T-cell (primary cell): ENCODE data around the gene TNC. TPM values are rescaled to one million over a fixed set of nuclear protein-coding genes. Genes with fewer than 3 reads are reported as not detected.

Source experiments
- ATAC-seq, 4 experiments: fragments of 200-7000 bp in 3 of 4; fragments of 150-1000 bp in 1 of 4; cut with Tn5 transposase; replicated peaks in 1 of 4; 1 replicate in 3 of 4; 2 replicates in 1 of 4; pipeline ENCODE4 v1.10.0; 2021; ENCODE audit warnings: moderate library complexity in 3 of 4, mild to moderate bottlenecking in 2 of 4, moderate number of reproducible peaks in 1 of 4
- CTCF ChIA-PET, 2 donors: fragments of 300-600 bp; sonication (Branson Sonifier 250); formaldehyde crosslinking; loops; one replicate each; lab custom pipeline; 2022; ENCODE audit warnings: antibody characterized with exemption in 2 of 2; lab: Charles Lee
- POLR2A ChIA-PET, 2 donors: fragments of 300-600 bp; sonication (Branson Sonifier 250); formaldehyde crosslinking; loops; one replicate each; lab custom pipeline; 2022; ENCODE audit warnings: antibody characterized with exemption in 2 of 2; lab: Charles Lee
- DNase-seq, 35 experiments: peaks; one replicate each; pipeline versions ENCODE4 v3.0.0 to v3.0.0-alpha.2; 2013 to 2023
- H3K27ac ChIP-seq: one replicate; pipeline ENCODE4 v1.5.1; 2013; ENCODE audit warnings: low read length
- H3K27me3 ChIP-seq, 2 experiments: replicated peaks in 1 of 2; 1 replicate in 1 of 2; 2 replicates in 1 of 2; pipeline versions ENCODE4 v1.6.1 to v1.7.0; 2013; ENCODE audit warnings: low read length in 1 of 2, mixed read lengths in 1 of 2; ENCODE audit not compliant: control insufficient read depth in 2 of 2, insufficient read depth in 2 of 2; ENCODE audit errors: extremely low read depth in 1 of 2
- H3K36me3 ChIP-seq, 2 donors: 1 replicate in 1 of 2; 2 replicates in 1 of 2; pipeline versions ENCODE4 v1.6.1 to v1.7.0; 2013; ENCODE audit warnings: low read length in 1 of 2; ENCODE audit not compliant: control insufficient read depth in 2 of 2, insufficient read depth in 1 of 2; ENCODE audit errors: extremely low read depth in 1 of 2
- H3K4me1 ChIP-seq, 2 experiments: 1 replicate in 1 of 2; 2 replicates in 1 of 2; pipeline versions ENCODE4 v1.6.1 to v1.7.0; 2013; ENCODE audit warnings: low read length in 2 of 2, mixed read lengths in 1 of 2; ENCODE audit not compliant: insufficient read depth in 2 of 2, control insufficient read depth in 1 of 2; ENCODE audit errors: extremely low read depth in 1 of 2
- H3K4me3 ChIP-seq, 2 donors: 1 replicate in 1 of 2; 2 replicates in 1 of 2; pipeline versions ENCODE4 v1.5.1 to v1.7.0; 2013; ENCODE audit warnings: mild to moderate bottlenecking in 2 of 2, low read length in 1 of 2, moderate library complexity in 1 of 2; ENCODE audit not compliant: control insufficient read depth in 1 of 2; ENCODE audit errors: extremely low read depth in 1 of 2
- H3K9me3 ChIP-seq: 2 replicates; pipeline ENCODE4 v1.7.0; 2013
- H3K27ac Mint-ChIP-seq, 2 donors: one replicate each; pipeline ENCODE4 v1.8.0; 2020 to 2021; ENCODE audit warnings: mild to moderate bottlenecking in 2 of 2, mixed read lengths in 2 of 2
- H3K27me3 Mint-ChIP-seq, 2 donors: one replicate each; pipeline ENCODE4 v1.8.0; 2021 to 2022; ENCODE audit warnings: mixed read lengths in 2 of 2
- H3K36me3 Mint-ChIP-seq: one replicate; pipeline ENCODE4 v1.8.0; 2021; ENCODE audit warnings: mixed read lengths
- H3K4me1 Mint-ChIP-seq, 3 donors: one replicate each; pipeline ENCODE4 v1.8.0; 2020 to 2022; ENCODE audit warnings: mixed read lengths in 3 of 3, mild to moderate bottlenecking in 1 of 3
- H3K4me3 Mint-ChIP-seq, 3 donors: one replicate each; pipeline ENCODE4 v1.8.0; 2020 to 2022; ENCODE audit warnings: mild to moderate bottlenecking in 3 of 3, mixed read lengths in 3 of 3, moderate library complexity in 3 of 3
- H3K9me3 Mint-ChIP-seq, 3 donors: one replicate each; pipeline ENCODE4 v1.8.0; 2020 to 2022; ENCODE audit warnings: mixed read lengths in 3 of 3
- WGBS: methylation state at CpG from one replicate; pipeline ENCODE4 v1.1.5; 2013; ENCODE audit warnings: missing lambda C conversion rate; ENCODE audit not compliant: insufficient coverage; 5-methylcytosine and 5-hydroxymethylcytosine counted together
- total RNA-seq, 35 experiments: library from RNA in 6 of 35; stranded (reverse) in 6 of 35; fragments of 120-200 nt in 1 of 35; gene quantifications; one replicate each; pipeline versions ENCODE4 v1.2.1 to v1.2.4 and lab custom pipeline; 2013 to 2026

Gene TNC
- total RNA-seq, 5 donors from 2014 or later (not counting 1 experiment from before 2014, with no cell fraction given), result 0.16 to 0.29 (median 0.20) TPM; not detected in 2

DNA sequence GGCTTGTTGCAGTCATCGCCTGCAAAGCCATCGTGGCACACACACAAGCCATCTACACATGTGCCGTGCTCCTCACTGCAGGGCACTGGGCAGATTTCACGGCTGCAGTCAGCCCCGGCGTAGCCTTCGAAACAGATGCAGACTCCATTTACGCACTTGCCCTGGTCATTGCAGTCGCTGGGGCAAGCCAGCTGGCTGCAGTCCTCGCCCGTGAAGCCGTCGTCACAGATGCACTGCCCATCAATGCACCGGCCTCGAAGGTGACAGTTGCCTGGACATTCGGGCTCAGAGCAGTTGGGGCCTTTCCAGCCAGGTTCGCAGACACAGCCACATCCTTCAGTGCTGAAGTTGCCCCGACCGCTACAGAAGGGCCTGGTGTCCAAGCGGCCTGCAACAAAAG, 31.1 kb downstream of the TNC start:
- Mint-ChIP-seq H3K27me3 (no peaks in the 10 kb centered on the region), H3K4me1 (no peaks in the 10 kb centered on the region), H3K4me3 (no peak overlapping the region), H3K9me3 (no peaks in the 10 kb centered on the region), H3K36me3 (no peaks in the 10 kb centered on the region), H3K27ac (no peak overlapping the region)
- Histone ChIP-seq H3K27me3 (peaks cover 0 to 10% of the 10 kb centered on the region in 2 experiments), H3K36me3 (no peaks in the 10 kb centered on the region), H3K9me3 (no peaks in the 10 kb centered on the region), H3K27ac (no peak overlapping the region), H3K4me1 (no peaks in the 10 kb centered on the region), H3K4me3 (no peak overlapping the region)
- ATAC-seq (no peak), DNase-seq (no peak)
- WGBS, result 93% methylated on average over 18 of the region's 20 CpGs
- CTCF ChIA-PET, result no interaction called here
- POLR2A ChIA-PET, result no interaction called here

DNA sequence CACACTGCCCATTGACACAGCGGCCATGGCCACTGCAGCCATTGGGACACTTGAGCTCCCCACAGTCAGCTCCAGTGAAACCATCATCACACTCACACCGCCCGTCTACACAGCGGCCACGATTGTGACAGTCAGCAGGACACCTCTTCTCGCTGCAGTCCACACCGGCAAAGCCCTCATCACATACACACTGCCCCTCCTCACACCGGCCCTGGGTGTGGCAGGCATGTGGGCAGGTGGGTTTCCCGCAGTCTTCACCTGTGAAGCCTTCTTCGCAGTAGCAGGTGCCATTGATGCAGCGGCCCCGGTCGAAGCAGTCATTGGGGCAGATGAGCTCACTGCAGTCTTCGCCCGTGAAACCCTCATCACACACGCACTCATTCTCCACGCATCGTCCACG, 31.5 kb downstream of the TNC start:
- DNase-seq (no peak), ATAC-seq (no peak)
- ChIA-PET POLR2A (no interaction called here), CTCF (no interaction called here)
- Histone ChIP-seq H3K9me3 (no peaks in the 10 kb centered on the region), H3K4me1 (no peaks in the 10 kb centered on the region), H3K27me3 (peaks cover 0 to 10% of the 10 kb centered on the region in 2 experiments), H3K36me3 (no peaks in the 10 kb centered on the region), H3K27ac (no peak overlapping the region), H3K4me3 (no peak overlapping the region)
- no peaks in the 10 kb centered on the region for H3K27me3 Mint-ChIP-seq
- no peak overlapping the region for H3K4me3 Mint-ChIP-seq
- WGBS, result 94% methylated on average over 14 of the region's 19 CpGs
- H3K9me3 Mint-ChIP-seq, result no peaks in the 10 kb centered on the region
- no peak overlapping the region for H3K27ac Mint-ChIP-seq
- no peaks in the 10 kb centered on the region for H3K36me3 Mint-ChIP-seq
- H3K4me1 Mint-ChIP-seq, result no peaks in the 10 kb centered on the region

DNA sequence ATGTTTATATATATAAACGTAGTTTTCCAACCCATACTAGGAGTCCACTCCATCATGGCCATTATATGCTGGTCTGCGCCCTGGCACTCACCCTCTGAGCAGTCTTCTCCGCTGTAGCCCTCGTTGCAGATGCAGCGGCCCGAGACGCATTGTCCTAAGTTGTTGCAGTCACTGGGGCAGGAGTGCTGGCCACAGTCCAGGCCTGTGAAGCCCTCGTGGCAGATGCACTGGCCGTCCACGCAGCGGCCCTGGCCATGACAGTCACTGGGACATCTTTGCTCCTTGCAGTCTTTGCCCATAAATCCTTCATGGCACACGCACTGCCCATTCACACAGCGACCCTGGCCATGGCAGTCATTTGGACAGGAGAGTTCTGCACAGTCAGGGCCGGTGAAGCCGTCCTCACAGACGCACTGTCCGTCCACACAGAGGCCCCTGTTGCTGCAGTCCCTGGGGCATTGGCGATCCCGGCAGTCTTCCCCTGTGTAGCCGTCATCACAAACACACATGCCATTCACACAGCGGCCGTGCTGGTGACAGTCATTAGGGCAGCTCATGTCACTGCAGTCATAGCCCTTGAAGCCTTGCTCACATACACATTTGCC, 32.1 kb downstream of the TNC start:
- Histone ChIP-seq H3K36me3 (no peaks in the 10 kb centered on the region), H3K4me1 (no peaks in the 10 kb centered on the region), H3K9me3 (no peaks in the 10 kb centered on the region), H3K27ac (no peak overlapping the region), H3K4me3 (no peak overlapping the region), H3K27me3 (peaks cover 0 to 9% of the 10 kb centered on the region in 2 experiments)
- no peaks in the 10 kb centered on the region for H3K9me3 Mint-ChIP-seq
- ChIA-PET POLR2A (no interaction called here), CTCF (no interaction called here)
- DNase-seq, result no peak
- no peaks in the 10 kb centered on the region for H3K4me1 Mint-ChIP-seq
- H3K27ac Mint-ChIP-seq, result no peak overlapping the region
- no peaks in the 10 kb centered on the region for H3K36me3 Mint-ChIP-seq
- ATAC-seq, result no peak
- no peaks in the 10 kb centered on the region for H3K27me3 Mint-ChIP-seq
- no peak overlapping the region for H3K4me3 Mint-ChIP-seq
- 91% methylated on average over 21 of the region's 22 CpGs for WGBS

DNA sequence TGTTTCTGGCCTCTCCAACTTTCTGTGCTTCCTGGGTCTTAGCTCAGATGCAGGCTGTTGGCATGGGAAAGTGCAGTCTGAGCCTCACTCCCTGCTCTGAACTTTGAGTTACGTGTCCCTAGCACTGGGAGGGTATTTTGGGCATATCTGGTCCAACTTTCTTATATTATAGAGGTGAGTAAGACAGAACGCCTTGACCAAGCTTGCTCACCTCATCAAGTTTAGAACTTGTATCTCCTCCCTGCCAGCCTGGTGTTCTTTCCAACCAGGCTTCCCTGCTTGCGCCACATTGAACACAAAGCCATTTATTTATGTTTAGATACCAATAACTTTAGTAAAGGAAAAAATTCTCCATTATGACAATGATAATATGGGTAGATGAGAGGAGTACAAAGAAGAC, 33.2 kb downstream of the TNC start:
- Mint-ChIP-seq H3K27ac (no peak overlapping the region), H3K27me3 (no peaks in the 10 kb centered on the region), H3K9me3 (no peaks in the 10 kb centered on the region), H3K4me3 (no peak overlapping the region), H3K4me1 (no peaks in the 10 kb centered on the region), H3K36me3 (no peaks in the 10 kb centered on the region)
- ChIA-PET POLR2A (no interaction called here), CTCF (no interaction called here)
- H3K4me3 ChIP-seq, result no peak overlapping the region
- H3K27ac ChIP-seq, result no peak overlapping the region
- DNase-seq, result no peak
- no CpG with 5 or more reads among the region's 3 CpGs for WGBS
- no peaks in the 10 kb centered on the region for H3K9me3 ChIP-seq
- no peaks in the 10 kb centered on the region for H3K36me3 ChIP-seq
- H3K27me3 ChIP-seq, result peaks cover 0 to 3% of the 10 kb centered on the region in 2 experiments
- H3K4me1 ChIP-seq, result no peaks in the 10 kb centered on the region
- no peak for ATAC-seq

DNA sequence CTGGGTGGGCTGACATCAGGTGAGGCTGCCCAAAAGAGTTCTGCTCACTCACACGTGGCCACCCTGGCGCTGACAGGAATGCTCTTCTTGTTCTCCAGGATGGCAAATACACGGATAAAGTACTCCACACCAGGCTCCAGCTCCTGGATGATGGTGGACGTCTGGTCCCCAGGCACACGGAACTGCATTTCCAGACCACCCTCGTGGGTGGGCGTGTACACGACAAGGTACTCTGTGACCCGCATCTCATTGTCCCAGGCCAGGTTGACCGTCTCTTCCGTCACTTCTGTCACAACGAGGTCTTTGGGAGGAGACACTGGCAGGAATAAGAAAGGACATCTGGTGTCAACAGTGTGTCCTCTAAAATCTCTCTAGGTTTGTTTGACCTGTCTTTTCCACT, 33.8 kb downstream of the TNC start:
- WGBS, result 86% methylated on average over 12 of the region's 12 CpGs
- POLR2A ChIA-PET, result no interaction called here
- H3K9me3 ChIP-seq, result no peaks in the 10 kb centered on the region
- no peak overlapping the region for H3K27ac ChIP-seq
- DNase-seq (no peak), ATAC-seq (no peak)
- Mint-ChIP-seq H3K4me1 (no peaks in the 10 kb centered on the region), H3K36me3 (no peaks in the 10 kb centered on the region), H3K27ac (no peak overlapping the region), H3K4me3 (no peak overlapping the region), H3K9me3 (no peaks in the 10 kb centered on the region), H3K27me3 (no peaks in the 10 kb centered on the region)
- H3K4me1 ChIP-seq, result no peaks in the 10 kb centered on the region
- no peaks in the 10 kb centered on the region for H3K36me3 ChIP-seq
- H3K4me3 ChIP-seq, result no peak overlapping the region
- H3K27me3 ChIP-seq, result peaks cover 0 to 3% of the 10 kb centered on the region in 2 experiments
- CTCF ChIA-PET, result no interaction called here

DNA sequence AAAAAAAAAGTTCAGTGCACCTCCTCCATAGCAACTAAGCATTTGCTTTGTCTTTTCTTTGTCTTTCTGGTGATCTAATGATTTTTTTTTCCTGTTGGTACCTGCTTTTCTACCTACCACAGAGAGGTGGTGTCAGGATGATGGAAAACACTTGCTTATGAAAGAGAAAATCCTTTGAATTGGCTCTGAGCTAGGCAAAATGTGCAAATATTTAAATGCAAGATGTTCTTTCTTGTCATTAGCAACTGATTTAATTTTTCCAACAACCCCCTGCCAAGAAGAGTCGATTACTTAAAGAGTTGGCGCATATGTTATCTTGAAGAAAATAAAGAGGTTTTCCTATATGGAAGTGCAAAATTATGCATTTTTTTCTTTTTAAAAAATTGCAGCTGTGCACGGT, 37.7 kb downstream of the TNC start:
- no peak overlapping the region for H3K4me3 Mint-ChIP-seq
- CTCF ChIA-PET, result no interaction called here
- H3K36me3 Mint-ChIP-seq, result no peaks in the 10 kb centered on the region
- 100% methylated on average over 1 of the region's 3 CpGs for WGBS
- no peaks in the 10 kb centered on the region for H3K9me3 Mint-ChIP-seq
- Histone ChIP-seq H3K9me3 (no peaks in the 10 kb centered on the region), H3K36me3 (no peaks in the 10 kb centered on the region), H3K4me1 (no peaks in the 10 kb centered on the region), H3K4me3 (no peak overlapping the region), H3K27ac (no peak overlapping the region), H3K27me3 (peaks cover 0 to 3% of the 10 kb centered on the region in 2 experiments)
- H3K4me1 Mint-ChIP-seq, result no peaks in the 10 kb centered on the region
- no peak for ATAC-seq
- no peak for DNase-seq
- H3K27ac Mint-ChIP-seq, result no peak overlapping the region
- POLR2A ChIA-PET, result no interaction called here
- no peaks in the 10 kb centered on the region for H3K27me3 Mint-ChIP-seq

DNA sequence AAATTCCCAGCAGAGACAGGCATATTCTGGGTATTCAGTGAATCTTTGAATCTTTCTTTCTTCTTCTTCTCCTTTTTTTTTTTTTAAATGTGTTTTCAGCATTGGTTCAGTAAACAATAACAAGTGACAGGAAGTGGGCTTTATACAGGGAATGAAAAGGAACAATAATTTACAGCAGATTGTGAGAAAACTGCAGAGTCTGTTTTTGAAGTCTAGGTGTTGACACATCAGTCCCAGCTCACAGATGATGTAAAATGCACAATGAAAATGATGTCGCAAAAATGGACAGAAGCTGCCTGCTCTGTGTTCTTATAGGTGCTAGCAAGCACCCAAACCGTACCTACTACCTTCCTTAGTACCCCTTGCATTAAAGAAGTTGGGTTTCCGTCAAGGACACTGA, 38.8 kb downstream of the TNC start:
- no peaks in the 10 kb centered on the region for H3K9me3 Mint-ChIP-seq
- Histone ChIP-seq H3K4me1 (no peaks in the 10 kb centered on the region), H3K27ac (no peak overlapping the region), H3K36me3 (no peaks in the 10 kb centered on the region), H3K27me3 (peaks cover 0 to 3% of the 10 kb centered on the region in 2 experiments), H3K4me3 (no peak overlapping the region), H3K9me3 (no peaks in the 10 kb centered on the region)
- WGBS, result no CpG with 5 or more reads among the region's 3 CpGs
- CTCF ChIA-PET, result no interaction called here
- DNase-seq (no peak), ATAC-seq (no peak)
- H3K27ac Mint-ChIP-seq, result no peak overlapping the region
- no peaks in the 10 kb centered on the region for H3K4me1 Mint-ChIP-seq
- no peaks in the 10 kb centered on the region for H3K27me3 Mint-ChIP-seq
- no peaks in the 10 kb centered on the region for H3K36me3 Mint-ChIP-seq
- POLR2A ChIA-PET, result no interaction called here
- no peak overlapping the region for H3K4me3 Mint-ChIP-seq
